Adrenal gland (tissue), 12 donors: ENCODE data around the gene LCE7A. TPM values are rescaled to one million over a fixed set of nuclear protein-coding genes. Genes with fewer than 3 reads are reported as not detected.

ENCODE experiments used
- DNase-seq, 7 donors: peaks; one replicate each; pipeline ENCODE4 v3.0.0-alpha.2; 2019 to 2020
- H3K27ac ChIP-seq, 5 donors: fragments of 200-600 bp; sonication (generic) in 4 of 5; 1 replicate in 3 of 5; 2 replicates in 2 of 5; pipeline versions ENCODE4 v1.5.1 to v1.8.0; 2016 to 2020; ENCODE audit warnings: mild to moderate bottlenecking in 1 of 5
- H3K27me3 ChIP-seq: fragments of 200-600 bp; 2 replicates; pipeline ENCODE4 v1.8.0; 2021
- H3K36me3 ChIP-seq, 2 donors: fragments of 200-600 bp; replicated peaks in 1 of 2; 1 replicate in 1 of 2; 2 replicates in 1 of 2; pipeline versions ENCODE4 v1.5.1 to v1.8.0; 2018 to 2022
- H3K4me1 ChIP-seq, 2 donors: fragments of 200-600 bp; replicated peaks in 1 of 2; 1 replicate in 1 of 2; 2 replicates in 1 of 2; pipeline versions ENCODE4 v1.5.1 to v1.8.0; 2018 to 2021
- H3K4me3 ChIP-seq, 4 donors: fragments of 200-600 bp; sonication (generic) in 3 of 4; one replicate each; pipeline ENCODE4 v1.5.1; 2016 to 2018
- H3K9me3 ChIP-seq, 3 donors: fragments of 200-600 bp; sonication (generic) in 1 of 3; replicated peaks in 1 of 3; 1 replicate in 2 of 3; 2 replicates in 1 of 3; pipeline versions ENCODE4 v1.5.1 to v1.8.0; 2016 to 2021
- CTCF ChIP-seq, 6 experiments: fragments of 450-650 bp in 4 of 6; fragments of 200-600 bp in 2 of 6; sonication (generic) in 1 of 6; IDR thresholded peaks; 1 replicate in 5 of 6; 2 replicates in 1 of 6; pipeline versions ENCODE4 v1.5.1 to v1.8.0; 2016 to 2021; ENCODE audit warnings: antibody characterized with exemption in 6 of 6, mild to moderate bottlenecking in 2 of 6, moderate library complexity in 1 of 6
- POLR2A ChIP-seq, 2 donors: fragments of 450-650 bp; IDR thresholded peaks; one replicate each; pipeline ENCODE4 v1.6.1; 2017; ENCODE audit warnings: antibody characterized with exemption in 2 of 2, mild to moderate bottlenecking in 2 of 2, moderate library complexity in 1 of 2
- WGBS, 4 donors: extraction: QIAGEN DNeasy Blood & Tissue Kit in 2 of 4; methylation state at CpG; one replicate each; pipeline versions ENCODE4 v1.1.5 to v1.1.7; 2013 to 2017; 5-methylcytosine and 5-hydroxymethylcytosine counted together
- intact Hi-C, 2 donors: fragments of 100-400 bp; cut with DNase I; formaldehyde crosslinking; loops; one replicate each; pipeline versions ENCODE4 v1.14.1 to v1.15.0; 2022 to 2023
- polyA plus RNA-seq, 3 donors: library from polyadenylated mRNA; stranded (reverse); fragments of 200-250 nt in 2 of 3; fragments of 350-450 nt in 1 of 3; fragmentation: Illumina TruSeq in 1 of 3; extraction: RNeasy Lipid Tissue Mini Kit (QIAGEN cat#74804) in 1 of 3; gene quantifications; one replicate each; pipeline ENCODE4 v1.2.3, GENCODE V29; 2013 to 2014
- total RNA-seq, 9 donors: library from RNA; depleted of rRNA in 4 of 9; stranded (reverse); fragments of >200 nt in 4 of 9; fragments of 120-200 nt in 1 of 9; fragmentation: NEBNext Ultra II Directional in 1 of 9; extraction: Animal tissue kit (Norgen Biotek cat#: 25700) in 1 of 9; gene quantifications; one replicate each; pipeline versions ENCODE4 v1.1.0 to v1.2.4, GENCODE V29; 2013 to 2023
- donor health status: healthy with polysubstance abuse.
- donor health status: Bipolar disorder and iron deficiency.
- donor health status: DM: yes; HTN: yes; CAD: no.
- donor health status: DM: no; HTN: no; CAD: no.
- donor health status: DM: no; HTN: no; CAD: no.
- donor health status: DM: yes; HTN: yes; CAD: no.

The LCE7A gene
- total and polyA plus RNA-seq, 12 donors, result not detected

GRCh38 chr1:152870831-152871730 is 11.3 kb downstream of the LCE7A start:
- WGBS, 4 donors, result 48 to 66% (median 51%) methylated on average over 16 to 17 of the region's 17 CpGs
- no peaks in the 10 kb centered on the region for H3K36me3 ChIP-seq
- intact Hi-C loops, result loop anchor here in 1 of 2 donors (10.0 kb wide), 1 partner anchor 354 kb away; no protein-coding TSS in a partner anchor
- H3K27me3 ChIP-seq, result no peaks in the 10 kb centered on the region
- no peak overlapping the region for H3K27ac ChIP-seq
- peak in 1 of 7 donors; percentile 3 for DNase-seq
- no peak overlapping the region for H3K4me3 ChIP-seq
- H3K4me1 ChIP-seq, result no peaks in the 10 kb centered on the region
- no peaks in the 10 kb centered on the region for H3K9me3 ChIP-seq
- TF ChIP-seq CTCF (IDR thresholded peaks at IDR 0.05) (no peak), POLR2A (IDR thresholded peaks at IDR 0.05) (no peak)

DNA sequence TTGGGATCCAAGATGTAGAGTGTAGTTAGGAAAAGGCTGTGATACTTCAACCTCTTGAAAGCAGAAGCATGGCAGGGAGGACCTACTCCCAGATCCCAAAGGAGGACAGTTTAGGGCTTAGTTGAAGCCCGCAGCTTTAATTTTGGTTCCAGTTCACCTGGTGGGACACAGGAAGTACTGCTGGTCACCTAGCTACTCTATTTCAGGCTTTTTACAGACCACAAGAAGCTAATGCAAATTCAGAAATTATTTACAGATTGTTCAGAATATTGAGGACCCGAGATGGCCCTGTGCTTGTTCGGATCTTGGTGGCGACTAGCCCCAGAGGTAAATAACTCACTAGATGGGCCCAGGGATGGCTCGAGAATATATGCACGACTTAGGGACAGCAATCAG is 11.9 kb downstream of the LCE7A start:
- WGBS, 4 donors, result 81 to 86% (median 84%) methylated on average over 5 to 6 of the region's 6 CpGs
- H3K27ac ChIP-seq, result no peak overlapping the region
- no peak for DNase-seq
- no peak overlapping the region for H3K4me3 ChIP-seq
- H3K4me1 ChIP-seq, result no peaks in the 10 kb centered on the region
- no peaks in the 10 kb centered on the region for H3K9me3 ChIP-seq
- H3K36me3 ChIP-seq, result no peaks in the 10 kb centered on the region
- TF ChIP-seq CTCF (IDR thresholded peaks at IDR 0.05) (no peak), POLR2A (IDR thresholded peaks at IDR 0.05) (no peak)
- intact Hi-C loops, result loop anchor here in 1 of 2 donors (10.0 kb wide), 1 partner anchor 353 kb away; no protein-coding TSS in a partner anchor
- H3K27me3 ChIP-seq, result no peaks in the 10 kb centered on the region

- no peaks in the 10 kb centered on the region for H3K27me3 ChIP-seq
- TF ChIP-seq CTCF (IDR thresholded peaks at IDR 0.05) (no peak), POLR2A (IDR thresholded peaks at IDR 0.05) (no peak)
- H3K9me3 ChIP-seq, result no peaks in the 10 kb centered on the region
- intact Hi-C loops, result loop anchor here in 1 of 2 donors (10.0 kb wide), 1 partner anchor 351 kb away; no protein-coding TSS in a partner anchor
- H3K4me1 ChIP-seq, result no peaks in the 10 kb centered on the region
- H3K27ac ChIP-seq, result no peak overlapping the region
- H3K36me3 ChIP-seq, result no peaks in the 10 kb centered on the region
- H3K4me3 ChIP-seq, result no peak overlapping the region
- no peak for DNase-seq
Observed at GRCh38 chr1:152873495-152873894, 13.7 kb downstream of the LCE7A start.

DNA sequence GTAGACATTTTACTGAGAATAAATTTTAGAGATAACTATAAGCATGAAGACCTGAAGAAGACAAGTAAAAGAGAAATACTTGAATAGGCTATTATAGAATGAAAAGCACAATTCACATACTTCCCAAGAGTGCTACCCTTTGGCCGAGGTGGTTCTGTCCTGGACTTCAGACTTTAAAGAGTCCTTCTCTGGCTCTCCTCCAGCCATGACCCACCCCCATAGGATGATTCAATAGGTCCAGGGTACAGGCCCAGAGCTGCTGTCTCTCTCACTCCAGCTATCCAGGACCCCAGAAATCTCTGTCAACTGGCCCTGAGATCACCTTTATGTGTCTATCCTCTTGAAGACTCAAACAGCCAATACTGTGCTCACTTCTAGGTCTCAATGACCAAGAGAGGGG is 17.0 kb downstream of the LCE7A start:
- intact Hi-C loops, result loop anchor here in 1 of 2 donors (10.0 kb wide), 1 partner anchor 348 kb away; no protein-coding TSS in a partner anchor
- H3K36me3 ChIP-seq, result no peaks in the 10 kb centered on the region
- H3K4me3 ChIP-seq, result no peak overlapping the region
- no peak for DNase-seq
- no peaks in the 10 kb centered on the region for H3K9me3 ChIP-seq
- WGBS, 4 donors, result 64 to 86% (median 78%) methylated on average over 1 of the region's 1 CpG
- H3K4me1 ChIP-seq, result no peaks in the 10 kb centered on the region
- H3K27ac ChIP-seq, result no peak overlapping the region
- no peaks in the 10 kb centered on the region for H3K27me3 ChIP-seq
- TF ChIP-seq POLR2A (IDR thresholded peaks at IDR 0.05), result no peak
- TF ChIP-seq CTCF (IDR thresholded peaks at IDR 0.05), result no peak
